ENCODE results near the gene GPR61.

Gene GPR61

DNA sequence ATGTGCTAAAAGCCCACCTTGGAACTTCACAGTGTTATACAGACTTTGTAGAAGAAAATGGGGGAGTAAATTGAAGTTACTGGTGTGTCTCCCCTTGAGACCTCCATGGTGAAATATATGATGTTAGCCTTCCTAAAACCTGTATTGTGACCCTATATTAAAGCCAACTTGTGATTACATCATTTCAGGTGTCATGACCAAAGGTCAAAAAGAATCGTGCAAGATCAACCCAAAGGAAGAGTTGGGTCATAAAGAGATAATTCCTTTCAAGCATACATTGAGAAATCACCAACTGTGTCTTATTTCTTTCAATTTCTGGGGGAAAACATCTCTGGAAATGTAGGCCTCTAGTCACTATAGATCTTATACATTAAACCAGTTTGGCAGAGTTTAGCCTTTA is 45.1 kb downstream of the GPR61 start:
- H3K36me3 ChIP-seq = peaks cover 71% of the 10 kb centered on the region
- DNase-seq = no peak
- H3K27me3 ChIP-seq = no peaks in the 10 kb centered on the region
- H3K4me3 ChIP-seq (ENCODE audit: low read depth, low read length) = no peak overlapping the region
- no peak for TF ChIP-seq CTCF (IDR thresholded peaks at IDR 0.05; ENCODE audit: low read depth, low read length)
- H3K4me1 ChIP-seq = no peaks in the 10 kb centered on the region
- no peaks in the 10 kb centered on the region for H3K9me3 ChIP-seq

- H3K9me3 ChIP-seq = no peaks in the 10 kb centered on the region
- no peak overlapping the region for H3K4me3 ChIP-seq (ENCODE audit: low read depth, low read length)
- no peak for TF ChIP-seq CTCF (IDR thresholded peaks at IDR 0.05; ENCODE audit: low read depth, low read length)
- no peak for DNase-seq
- no peaks in the 10 kb centered on the region for H3K4me1 ChIP-seq
- no peaks in the 10 kb centered on the region for H3K27me3 ChIP-seq
- peaks cover 67% of the 10 kb centered on the region for H3K36me3 ChIP-seq
Measured at GRCh38 chr1:109586055-109586454, 46.4 kb downstream of the GPR61 start.

- Histone ChIP-seq H3K27me3 (no peaks in the 10 kb centered on the region), H3K36me3 (peaks cover 70% of the 10 kb centered on the region), H3K9me3 (no peaks in the 10 kb centered on the region), H3K4me1 (peaks cover 7% of the 10 kb centered on the region; the same call in 1 of the 2 replicates), H3K4me3 (ENCODE audit: low read depth, low read length) (no peak overlapping the region)
- TF ChIP-seq CTCF (IDR thresholded peaks at IDR 0.05; ENCODE audit: low read depth, low read length) = no peak
- no peak for DNase-seq
Measured at GRCh38 chr1:109589177-109589576, 49.5 kb downstream of the GPR61 start.

- no peak for TF ChIP-seq CTCF (IDR thresholded peaks at IDR 0.05; ENCODE audit: low read depth, low read length)
- Histone ChIP-seq H3K27me3 (no peaks in the 10 kb centered on the region), H3K4me3 (ENCODE audit: low read depth, low read length) (no peak overlapping the region), H3K9me3 (no peaks in the 10 kb centered on the region), H3K36me3 (peaks cover 65% of the 10 kb centered on the region), H3K4me1 (peaks cover 7% of the 10 kb centered on the region; the same call in 1 of the 2 replicates)
- DNase-seq = no peak
Measured at GRCh38 chr1:109589679-109590078, 50.0 kb downstream of the GPR61 start.

DNA sequence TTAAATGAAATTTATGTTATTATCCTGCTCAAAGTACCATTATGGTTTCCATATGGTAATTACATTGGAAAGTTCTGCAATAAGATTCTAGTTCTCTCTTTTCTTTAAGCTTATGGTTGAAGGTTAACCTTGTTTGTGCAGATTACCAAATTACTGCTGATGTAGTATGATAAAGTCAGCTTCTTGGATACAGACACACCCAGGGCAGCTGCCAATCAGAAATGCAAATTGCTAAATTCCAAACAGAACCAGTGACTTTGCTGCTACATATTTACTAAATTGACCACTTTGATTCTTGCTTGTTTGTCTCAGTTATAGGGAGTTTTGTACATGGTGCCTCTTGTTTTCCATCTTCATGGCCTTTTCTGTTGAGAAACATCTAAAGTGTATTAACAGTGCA is 53.2 kb downstream of the GPR61 start:
- no peak for DNase-seq
- Histone ChIP-seq H3K36me3 (peaks cover 50% of the 10 kb centered on the region), H3K27me3 (no peaks in the 10 kb centered on the region)

GRCh38 chr1:109595531-109595930 is 55.9 kb downstream of the GPR61 start:
- Histone ChIP-seq H3K4me3 (ENCODE audit: low read depth, low read length) (no peak overlapping the region), H3K36me3 (peaks cover 31% of the 10 kb centered on the region), H3K4me1 (peaks cover 7% of the 10 kb centered on the region; the same call in 1 of the 2 replicates), H3K27me3 (no peaks in the 10 kb centered on the region), H3K9me3 (no peaks in the 10 kb centered on the region)
- TF ChIP-seq CTCF (IDR thresholded peaks at IDR 0.05; ENCODE audit: low read depth, low read length) = no peak
- no peak for DNase-seq

More for the DNA sequence above, 53.2 kb downstream of the GPR61 start:
- TF ChIP-seq CTCF (IDR thresholded peaks at IDR 0.05; ENCODE audit: low read depth, low read length) = no peak
- no peaks in the 10 kb centered on the region for H3K9me3 ChIP-seq
- no peak overlapping the region for H3K4me3 ChIP-seq (ENCODE audit: low read depth, low read length)
- H3K4me1 ChIP-seq = peaks cover 7% of the 10 kb centered on the region; the same call in 1 of the 2 replicates
